Stomach (tissue), 9 donors: ENCODE data around the gene ZNF600. TPM values are rescaled to one million over a fixed set of nuclear protein-coding genes. Genes with fewer than 3 reads are reported as not detected.
"Not testable (repeated sequence)": the region's sequence is repeated elsewhere in the genome, so short reads cannot be mapped to it uniquely, and the experiment has no call there.

Experiments used
- DNase-seq, 2 donors: peaks; one replicate each; pipeline versions ENCODE4 v3.0.0 to v3.0.0-alpha.2; 2013 to 2019
- H3K27ac ChIP-seq, 5 donors: fragments of 200-600 bp in 4 of 5; sonication (generic) in 4 of 5; one replicate each; pipeline ENCODE4 v1.5.1; 2013 to 2019; ENCODE audit warnings: mild to moderate bottlenecking in 1 of 5, moderate library complexity in 1 of 5
- H3K27me3 ChIP-seq, 3 donors: fragments of 200-600 bp; sonication (generic); one replicate each; pipeline ENCODE4 v1.5.1; 2017 to 2019; ENCODE audit warnings: mixed run types in 1 of 3
- H3K36me3 ChIP-seq, 4 donors: fragments of 200-600 bp; sonication (generic); 1 replicate in 3 of 4; 2 replicates in 1 of 4; pipeline ENCODE4 v1.5.1; 2016 to 2019
- H3K4me1 ChIP-seq, 4 donors: fragments of 200-600 bp; sonication (generic); one replicate each; pipeline ENCODE4 v1.5.1; 2016 to 2019
- H3K4me3 ChIP-seq, 4 donors: fragments of 200-600 bp; sonication (generic) in 3 of 4; one replicate each; pipeline ENCODE4 v1.5.1; 2016 to 2019; ENCODE audit warnings: mild to moderate bottlenecking in 1 of 4
- H3K9me3 ChIP-seq, 4 donors: fragments of 200-600 bp; sonication (generic); one replicate each; pipeline ENCODE4 v1.5.1; 2016 to 2019
- EP300 ChIP-seq: sonication (generic); formaldehyde crosslinking; IDR thresholded peaks from one replicate; pipeline ENCODE4 v1.6.1; 2017; ENCODE audit warnings: antibody characterized with exemption
- POLR2A ChIP-seq, 4 donors: fragments of 450-650 bp; IDR thresholded peaks; one replicate each; pipeline ENCODE4 v1.6.1; 2016; ENCODE audit warnings: antibody characterized with exemption in 4 of 4, control low read depth in 2 of 4, mild to moderate bottlenecking in 1 of 4, moderate library complexity in 1 of 4
- POLR2AphosphoS5 ChIP-seq, 3 donors: sonication (generic); formaldehyde crosslinking; IDR thresholded peaks; one replicate each; pipeline ENCODE4 v1.6.1; 2016; ENCODE audit warnings: antibody characterized with exemption in 3 of 3
- WGBS, 5 donors: extraction: QIAGEN DNeasy Blood & Tissue Kit in 3 of 5; methylation state at CpG; one replicate each; pipeline versions ENCODE4 v1.1.5 to v1.1.7; 2013 to 2018; 5-methylcytosine and 5-hydroxymethylcytosine counted together
- intact Hi-C: fragments of 100-400 bp; cut with DNase I; formaldehyde crosslinking; loops from one replicate; pipeline ENCODE4 v1.15.1; 2023; ENCODE audit warnings: low total_unique reads
- polyA plus RNA-seq, 3 donors: library from polyadenylated mRNA; stranded (reverse); fragments of 200-250 nt; gene quantifications; one replicate each; pipeline ENCODE4 v1.2.3, GENCODE V29; 2013
- total RNA-seq, 5 donors: library from RNA; depleted of rRNA; stranded (reverse); fragments of >200 nt; gene quantifications; one replicate each; pipeline versions ENCODE4 v1.1.0 to v1.2.3, GENCODE V29; 2014 to 2016
- TF ChIP-seq, protein P1 (sequence below), 7 experiments: fragments of 450-650 bp in 4 of 7; fragments of 200-600 bp in 3 of 7; sonication (generic) in 3 of 7; IDR thresholded peaks; one replicate each; pipeline ENCODE4 v1.5.1; 2016 to 2019; ENCODE audit warnings: antibody characterized with exemption in 7 of 7, control low read depth in 2 of 7, mild to moderate bottlenecking in 1 of 7
- donor health status: healthy with polysubstance abuse.
- donor health status: Bipolar disorder and iron deficiency.
- donor health status: healthy.

ZNF600 gene
- total and polyA plus RNA-seq, 8 donors, result 1.8 to 53.9 (median 8.0) TPM

GRCh38 chr19:52749780-52750179 lies 36.8 kb downstream of the ZNF600 start:
- Histone ChIP-seq H3K4me1 (peaks cover 0 to 4% (median 2%) of the 10 kb centered on the region in 4 donors), H3K36me3 (no peaks in the 10 kb centered on the region), H3K9me3 (peaks cover 0 to 2% (median under 1%) of the 10 kb centered on the region in 4 donors), H3K4me3 (no peak overlapping the region), H3K27ac (no peak overlapping the region), H3K27me3 (no peaks in the 10 kb centered on the region)
- 56 to 78% (median 64%) methylated on average over 4 of the region's 4 CpGs for WGBS, 5 donors
- TF ChIP-seq POLR2A (IDR thresholded peaks at IDR 0.05) (no peak), EP300 (no peak), POLR2AphosphoS5 (IDR thresholded peaks at IDR 0.05) (no peak)
- TF ChIP-seq, protein P1, sequence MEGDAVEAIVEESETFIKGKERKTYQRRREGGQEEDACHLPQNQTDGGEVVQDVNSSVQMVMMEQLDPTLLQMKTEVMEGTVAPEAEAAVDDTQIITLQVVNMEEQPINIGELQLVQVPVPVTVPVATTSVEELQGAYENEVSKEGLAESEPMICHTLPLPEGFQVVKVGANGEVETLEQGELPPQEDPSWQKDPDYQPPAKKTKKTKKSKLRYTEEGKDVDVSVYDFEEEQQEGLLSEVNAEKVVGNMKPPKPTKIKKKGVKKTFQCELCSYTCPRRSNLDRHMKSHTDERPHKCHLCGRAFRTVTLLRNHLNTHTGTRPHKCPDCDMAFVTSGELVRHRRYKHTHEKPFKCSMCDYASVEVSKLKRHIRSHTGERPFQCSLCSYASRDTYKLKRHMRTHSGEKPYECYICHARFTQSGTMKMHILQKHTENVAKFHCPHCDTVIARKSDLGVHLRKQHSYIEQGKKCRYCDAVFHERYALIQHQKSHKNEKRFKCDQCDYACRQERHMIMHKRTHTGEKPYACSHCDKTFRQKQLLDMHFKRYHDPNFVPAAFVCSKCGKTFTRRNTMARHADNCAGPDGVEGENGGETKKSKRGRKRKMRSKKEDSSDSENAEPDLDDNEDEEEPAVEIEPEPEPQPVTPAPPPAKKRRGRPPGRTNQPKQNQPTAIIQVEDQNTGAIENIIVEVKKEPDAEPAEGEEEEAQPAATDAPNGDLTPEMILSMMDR (IDR thresholded peaks at IDR 0.05), result no peak
- intact Hi-C loops, result loop anchor here (10.0 kb wide), 1 partner anchor 495 kb away; no protein-coding TSS in a partner anchor
- DNase-seq, result no peak

DNA sequence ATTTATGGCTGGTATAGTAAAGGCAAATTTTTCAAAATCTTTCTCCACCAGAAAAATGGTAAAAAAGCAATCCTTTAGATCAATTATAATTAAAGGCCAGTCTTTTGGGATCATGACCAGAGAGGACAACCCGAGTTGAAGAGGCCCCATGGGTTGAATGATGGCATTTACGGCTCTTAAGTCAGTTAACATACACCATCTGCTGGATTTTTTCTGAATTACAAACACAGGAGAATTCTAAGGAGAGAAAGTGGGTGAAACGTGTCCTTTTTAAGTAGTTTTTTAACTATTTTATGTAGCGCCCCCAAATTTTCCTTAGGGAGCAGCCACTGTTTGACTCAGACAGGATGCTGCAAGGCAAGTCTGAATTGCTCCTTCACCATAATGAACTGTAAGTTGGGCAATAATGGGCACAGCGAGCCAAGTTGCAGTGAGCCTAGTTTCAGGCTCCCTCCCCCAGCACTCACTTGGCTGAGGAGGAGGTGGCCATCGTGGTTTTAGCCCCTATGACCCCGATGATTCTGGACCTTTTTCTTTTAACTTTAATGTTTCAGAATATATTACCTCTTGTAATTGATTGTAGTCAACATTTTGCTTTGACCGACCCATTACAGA lies 38.1 kb downstream of the ZNF600 start:
- intact Hi-C loops, result no loop called here
- WGBS, 5 donors, result 22 to 36% (median 24%) methylated on average over 8 of the region's 8 CpGs
- DNase-seq, result peak in 1 of 2 donors; percentile 76
- H3K4me1 ChIP-seq, result peaks cover 0 to 4% (median 2%) of the 10 kb centered on the region in 4 donors
- H3K9me3 ChIP-seq, result no peaks in the 10 kb centered on the region
- no peak overlapping the region for H3K27ac ChIP-seq
- no peaks in the 10 kb centered on the region for H3K27me3 ChIP-seq
- TF ChIP-seq, protein P1 (IDR thresholded peaks at IDR 0.05), result peak in 4 of 7 experiments; percentile 17 to 53 (median 31)
- TF ChIP-seq POLR2AphosphoS5 (IDR thresholded peaks at IDR 0.05) (no peak), EP300 (no peak), POLR2A (IDR thresholded peaks at IDR 0.05) (no peak)
- H3K36me3 ChIP-seq, result no peaks in the 10 kb centered on the region
- H3K4me3 ChIP-seq, result no peak overlapping the region

GRCh38 chr19:52745919-52746318 lies 40.7 kb downstream of the ZNF600 start:
- H3K36me3 ChIP-seq, intact Hi-C loops, H3K9me3 ChIP-seq, H3K27me3 ChIP-seq, H3K4me3 ChIP-seq, H3K27ac ChIP-seq, H3K4me1 ChIP-seq: not testable (repeated sequence)
- peak in 1 of 2 donors; percentile 35 for DNase-seq
- WGBS, 5 donors, result 37 to 50% (median 44%) methylated on average over 10 of the region's 10 CpGs

DNA sequence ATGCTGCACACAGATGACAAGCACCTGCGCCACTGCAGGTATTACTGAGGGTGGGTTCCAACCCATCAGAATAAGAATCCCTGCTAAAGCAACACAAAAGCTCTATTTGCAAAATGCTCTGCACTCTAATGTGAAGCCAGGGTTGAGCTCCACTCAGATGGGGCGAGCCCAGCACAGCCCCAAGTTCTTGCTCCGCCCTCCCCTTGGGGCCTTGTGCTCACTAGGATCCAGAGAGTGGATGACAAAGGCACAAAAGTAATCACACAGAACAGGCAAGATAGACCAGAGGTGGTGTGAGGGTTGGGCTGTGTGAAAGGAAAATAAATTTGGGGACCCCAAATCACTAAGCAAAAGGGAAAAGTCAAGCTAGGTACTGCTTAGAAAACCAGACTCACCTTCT lies 43.5 kb downstream of the ZNF600 start:
- TF ChIP-seq, protein P1 (IDR thresholded peaks at IDR 0.05), result no peak
- no peak for TF ChIP-seq POLR2A (IDR thresholded peaks at IDR 0.05)
- no peak for TF ChIP-seq EP300
- TF ChIP-seq POLR2AphosphoS5 (IDR thresholded peaks at IDR 0.05), result no peak
- no peaks in the 10 kb centered on the region for H3K4me1 ChIP-seq
- DNase-seq, result no peak
- 83 to 93% (median 90%) methylated on average over 3 of the region's 3 CpGs for WGBS, 5 donors
- no peak overlapping the region for H3K27ac ChIP-seq
- no peak overlapping the region for H3K4me3 ChIP-seq
- H3K36me3 ChIP-seq, result no peaks in the 10 kb centered on the region
- intact Hi-C loops, result no loop called here
- H3K9me3 ChIP-seq, result no peaks in the 10 kb centered on the region
- H3K27me3 ChIP-seq, result peaks cover 0 to 5% (median 0%) of the 10 kb centered on the region in 3 donors

DNA sequence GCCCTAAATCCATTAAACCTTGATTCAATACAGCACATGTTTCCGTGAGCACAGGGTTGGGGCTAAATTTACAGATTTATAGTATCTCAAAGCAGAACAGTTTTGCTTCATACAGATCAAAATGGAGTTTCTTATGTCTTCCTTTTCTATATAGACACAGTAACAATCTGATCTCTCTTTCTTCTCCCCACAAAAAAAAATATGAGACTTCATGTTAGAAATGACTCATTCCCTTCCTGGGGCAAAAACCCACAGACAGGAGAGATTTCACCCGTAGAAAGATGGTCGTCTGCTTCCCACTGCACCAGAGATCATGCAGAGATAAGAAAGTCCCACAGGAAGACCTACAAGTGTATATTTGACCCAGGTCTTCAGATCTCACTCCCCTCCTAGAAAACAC lies 44.1 kb downstream of the ZNF600 start:
- Histone ChIP-seq H3K27me3 (peaks cover 0 to 5% (median 0%) of the 10 kb centered on the region in 3 donors), H3K4me3 (no peak overlapping the region), H3K9me3 (no peaks in the 10 kb centered on the region), H3K4me1 (no peaks in the 10 kb centered on the region), H3K36me3 (no peaks in the 10 kb centered on the region), H3K27ac (no peak overlapping the region)
- intact Hi-C loops, result no loop called here
- DNase-seq, result no peak
- TF ChIP-seq EP300, result no peak
- TF ChIP-seq POLR2AphosphoS5 (IDR thresholded peaks at IDR 0.05), result no peak
- TF ChIP-seq, protein P1 (IDR thresholded peaks at IDR 0.05), result no peak
- TF ChIP-seq POLR2A (IDR thresholded peaks at IDR 0.05), result no peak
- 29 to 49% (median 44%) methylated on average over 3 of the region's 3 CpGs for WGBS, 5 donors
